MM.1S (cell line): ENCODE data around the gene VRK2.
A peak's percentile ranks its signal among the peaks of the same experiment; 100 is the strongest.

Experiments used
- DNase-seq: peaks from one replicate; pipeline ENCODE4 v3.0.0-alpha.2; 2015
- H2AFZ ChIP-seq: fragments of 300-600 bp; sonication (generic); 2 replicates; pipeline ENCODE4 v1.6.0; 2016; ENCODE audit warnings: antibody characterized with exemption, low read length
- H3F3A ChIP-seq: fragments of 300-600 bp; sonication (generic); 2 replicates; pipeline ENCODE4 v1.6.1; 2016; ENCODE audit warnings: mild to moderate bottlenecking, antibody characterized with exemption, low read length, moderate library complexity, mixed read lengths; ENCODE audit not compliant: insufficient read depth
- H3K27ac ChIP-seq: fragments of 300-600 bp; sonication (generic); 2 replicates; pipeline ENCODE4 v1.5.1; 2016; ENCODE audit warnings: mild to moderate bottlenecking, low read length
- H3K27me3 ChIP-seq: fragments of 300-600 bp; sonication (generic); replicated peaks from 2 replicates; pipeline ENCODE4 v1.6.0; 2016; ENCODE audit warnings: low read length; ENCODE audit not compliant: insufficient read depth
- H3K36me3 ChIP-seq: fragments of 300-600 bp; sonication (generic); replicated peaks from 2 replicates; pipeline ENCODE4 v1.6.1; 2016; ENCODE audit warnings: mild to moderate bottlenecking, low read length, mixed read lengths; ENCODE audit not compliant: insufficient read depth
- H3K4me1 ChIP-seq: fragments of 300-600 bp; sonication (generic); 2 replicates; pipeline ENCODE4 v1.6.1; 2016; ENCODE audit warnings: low read length, mixed read lengths
- H3K4me2 ChIP-seq: fragments of 300-600 bp; sonication (generic); 2 replicates; pipeline ENCODE4 v1.6.0; 2016; ENCODE audit warnings: low read depth, low read length
- H3K4me3 ChIP-seq: fragments of 300-600 bp; sonication (generic); 2 replicates; pipeline ENCODE4 v1.5.1; 2016; ENCODE audit warnings: low read length, mixed read lengths
- H3K79me2 ChIP-seq: fragments of 300-600 bp; sonication (generic); 2 replicates; pipeline ENCODE4 v1.6.1; 2016; ENCODE audit warnings: mixed run types, low read length, mixed read lengths
- H3K9ac ChIP-seq: fragments of 300-600 bp; sonication (generic); 2 replicates; pipeline ENCODE4 v1.6.1; 2016; ENCODE audit warnings: low read length, mixed read lengths
- H3K9me2 ChIP-seq: fragments of 300-600 bp; sonication (generic); replicated peaks from 2 replicates; pipeline ENCODE4 v1.6.1; 2016; ENCODE audit warnings: mild to moderate bottlenecking, low read length, mixed read lengths; ENCODE audit not compliant: insufficient read depth
- H3K9me3 ChIP-seq: fragments of 300-600 bp; sonication (generic); replicated peaks from 2 replicates; pipeline ENCODE4 v1.6.1; 2016; ENCODE audit warnings: mild to moderate bottlenecking, low read length, mixed read lengths; ENCODE audit not compliant: insufficient read depth
- H4K20me1 ChIP-seq: fragments of 300-600 bp; sonication (generic); 2 replicates; pipeline ENCODE4 v1.6.1; 2016; ENCODE audit warnings: mild to moderate bottlenecking, low read length, moderate library complexity, mixed read lengths; ENCODE audit not compliant: insufficient read depth
- CTCF ChIP-seq: fragments of 300-600 bp; sonication (generic); IDR thresholded peaks from 2 replicates; pipeline ENCODE4 v1.5.1; 2016; ENCODE audit warnings: antibody characterized with exemption, low read length, mixed read lengths
- EZH2 ChIP-seq: fragments of 300-600 bp; sonication (generic); optimal IDR thresholded peaks from 2 replicates; pipeline ENCODE3; 2017; ENCODE audit warnings: low read depth, mild to moderate bottlenecking, antibody characterized with exemption, low read length, mixed read lengths
- EZH2phosphoT487 ChIP-seq: fragments of 300-600 bp; sonication (generic); IDR thresholded peaks from 2 replicates; pipeline ENCODE4 v1.6.1; 2018; ENCODE audit warnings: antibody characterized with exemption, low read length

The VRK2 gene

GRCh38 chr2:58045580-58046334 lies 849 bp upstream of the VRK2 start:
- H3K4me1 ChIP-seq = peaks cover 17% of the 10 kb centered on the region
- H4K20me1 ChIP-seq = no peaks in the 10 kb centered on the region
- peaks cover 25% of the 10 kb centered on the region for H3K79me2 ChIP-seq
- peak overlapping the region; percentile 95 for H3K9ac ChIP-seq
- TF ChIP-seq EZH2 (no peak), CTCF (no peak), EZH2phosphoT487 (no peak)
- H3K27me3 ChIP-seq = no peaks in the 10 kb centered on the region
- H3K4me2 ChIP-seq = peak overlapping the region; percentile 86
- no peaks in the 10 kb centered on the region; the same call in 1 of the 2 replicates for H3K36me3 ChIP-seq
- DNase-seq = no peak
- H3F3A ChIP-seq = peaks cover 29% of the 10 kb centered on the region
- H2AFZ ChIP-seq = peak overlapping the region; percentile 54
- H3K27ac ChIP-seq = peak overlapping the region; percentile 97
- H3K9me3 ChIP-seq = no peaks in the 10 kb centered on the region
- H3K4me3 ChIP-seq = peak overlapping the region; percentile 63
- H3K9me2 ChIP-seq = no peaks in the 10 kb centered on the region

- peaks cover 17% of the 10 kb centered on the region for H3K4me1 ChIP-seq
- peak overlapping the region; percentile 86 for H3K4me2 ChIP-seq
- no peak for DNase-seq
- TF ChIP-seq CTCF (no peak), EZH2 (no peak), EZH2phosphoT487 (no peak)
- H3K4me3 ChIP-seq = peak overlapping the region; percentile 63
- H3K79me2 ChIP-seq = peaks cover 25% of the 10 kb centered on the region
- no peaks in the 10 kb centered on the region for H3K9me2 ChIP-seq
- H3K9me3 ChIP-seq = no peaks in the 10 kb centered on the region
- H3K27ac ChIP-seq = peak overlapping the region; percentile 97
- peak overlapping the region; percentile 95 for H3K9ac ChIP-seq
- H2AFZ ChIP-seq = peak overlapping the region; percentile 54
- no peaks in the 10 kb centered on the region for H4K20me1 ChIP-seq
- no peaks in the 10 kb centered on the region; the same call in 1 of the 2 replicates for H3K36me3 ChIP-seq
- H3K27me3 ChIP-seq = no peaks in the 10 kb centered on the region
- H3F3A ChIP-seq = peaks cover 29% of the 10 kb centered on the region
Observed at GRCh38 chr2:58046335-58046584, 346 bp upstream of the VRK2 start.

- peak overlapping the region; percentile 95 for H3K9ac ChIP-seq
- H3K36me3 ChIP-seq = no peaks in the 10 kb centered on the region; the same call in 1 of the 2 replicates
- no peaks in the 10 kb centered on the region for H3K9me2 ChIP-seq
- peaks cover 25% of the 10 kb centered on the region for H3K79me2 ChIP-seq
- peak overlapping the region; percentile 97 for H3K27ac ChIP-seq
- peak overlapping the region; percentile 86 for H3K4me2 ChIP-seq
- no peak for TF ChIP-seq CTCF
- no peak for TF ChIP-seq EZH2
- H4K20me1 ChIP-seq = no peaks in the 10 kb centered on the region
- H3K4me3 ChIP-seq = peak overlapping the region; percentile 63
- DNase-seq = no peak
- peaks cover 29% of the 10 kb centered on the region for H3F3A ChIP-seq
- peak overlapping the region; percentile 54 for H2AFZ ChIP-seq
- no peaks in the 10 kb centered on the region for H3K27me3 ChIP-seq
- no peaks in the 10 kb centered on the region for H3K9me3 ChIP-seq
- peaks cover 15% of the 10 kb centered on the region for H3K4me1 ChIP-seq
Observed at GRCh38 chr2:58047373-58047935, 848 bp downstream of the VRK2 start.
